Measurements from ENCODE around the gene COLEC11. TPM values are rescaled to one million over a fixed set of nuclear protein-coding genes. Genes with fewer than 3 reads are reported as not detected.

COLEC11 gene
- total and polyA plus RNA-seq, 2 donors, result 5.2 to 9.2 TPM

DNA sequence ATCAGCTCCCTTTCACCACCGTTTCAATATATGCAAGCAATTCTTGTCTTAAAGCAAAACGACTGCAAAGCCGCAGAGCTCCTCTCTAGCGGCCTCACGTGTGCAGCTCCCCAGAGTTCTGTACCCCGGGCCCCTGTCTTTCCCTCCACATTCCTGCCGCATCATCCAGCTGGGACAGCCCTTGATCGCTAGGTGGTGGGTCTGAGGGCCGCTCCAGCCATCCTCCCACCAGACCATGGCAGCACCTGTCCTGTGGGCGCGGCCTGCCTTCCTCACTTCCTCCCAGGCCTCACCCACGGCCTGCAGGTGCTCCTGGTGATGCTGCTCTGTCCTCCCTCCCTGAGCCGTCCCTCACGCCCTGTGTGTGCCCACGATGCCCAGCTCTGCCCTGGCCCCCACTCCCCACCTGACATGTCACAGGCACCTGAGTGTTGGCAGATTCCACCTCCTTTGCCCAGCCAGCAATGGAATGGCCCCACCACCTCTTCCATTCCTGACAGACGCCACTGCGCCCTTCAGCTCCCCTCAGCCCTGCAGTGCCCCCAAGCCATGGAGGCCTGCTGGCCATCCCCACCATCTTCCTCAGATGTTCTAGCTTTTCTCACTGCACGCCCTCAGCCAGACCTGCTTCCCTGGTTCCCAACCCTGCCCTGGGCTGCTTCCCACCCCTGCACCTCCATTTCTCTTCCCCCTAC is 47.8 kb downstream of the COLEC11 start:
- H3K36me3 ChIP-seq (ENCODE audit: control insufficient read depth in 2 of 2, insufficient read depth in 2 of 2, low read length in 1 of 2), result no peaks in the 10 kb centered on the region
- no peak overlapping the region for H3K27ac ChIP-seq (ENCODE audit: low read depth in 1 of 2, low read length in 1 of 2)
- no peak overlapping the region for H3K4me3 ChIP-seq (ENCODE audit: low read length in 2 of 2)
- no peaks in the 10 kb centered on the region for H3K9me3 ChIP-seq (ENCODE audit: control insufficient read depth in 2 of 2, insufficient read depth in 1 of 2, low read length in 1 of 2)
- no peaks in the 10 kb centered on the region for H3K4me1 ChIP-seq (ENCODE audit: control insufficient read depth in 2 of 2, insufficient read depth in 2 of 2, low read length in 2 of 2)
- DNase-seq (ENCODE audit: low read depth in 6 of 9, low spot score in 9 of 9), result no peak
- H3K27me3 ChIP-seq (ENCODE audit: control insufficient read depth in 2 of 2, insufficient read depth in 1 of 2, low read length in 1 of 2), result no peaks in the 10 kb centered on the region
- 89% methylated on average over 18 of the region's 18 CpGs for WGBS

DNA sequence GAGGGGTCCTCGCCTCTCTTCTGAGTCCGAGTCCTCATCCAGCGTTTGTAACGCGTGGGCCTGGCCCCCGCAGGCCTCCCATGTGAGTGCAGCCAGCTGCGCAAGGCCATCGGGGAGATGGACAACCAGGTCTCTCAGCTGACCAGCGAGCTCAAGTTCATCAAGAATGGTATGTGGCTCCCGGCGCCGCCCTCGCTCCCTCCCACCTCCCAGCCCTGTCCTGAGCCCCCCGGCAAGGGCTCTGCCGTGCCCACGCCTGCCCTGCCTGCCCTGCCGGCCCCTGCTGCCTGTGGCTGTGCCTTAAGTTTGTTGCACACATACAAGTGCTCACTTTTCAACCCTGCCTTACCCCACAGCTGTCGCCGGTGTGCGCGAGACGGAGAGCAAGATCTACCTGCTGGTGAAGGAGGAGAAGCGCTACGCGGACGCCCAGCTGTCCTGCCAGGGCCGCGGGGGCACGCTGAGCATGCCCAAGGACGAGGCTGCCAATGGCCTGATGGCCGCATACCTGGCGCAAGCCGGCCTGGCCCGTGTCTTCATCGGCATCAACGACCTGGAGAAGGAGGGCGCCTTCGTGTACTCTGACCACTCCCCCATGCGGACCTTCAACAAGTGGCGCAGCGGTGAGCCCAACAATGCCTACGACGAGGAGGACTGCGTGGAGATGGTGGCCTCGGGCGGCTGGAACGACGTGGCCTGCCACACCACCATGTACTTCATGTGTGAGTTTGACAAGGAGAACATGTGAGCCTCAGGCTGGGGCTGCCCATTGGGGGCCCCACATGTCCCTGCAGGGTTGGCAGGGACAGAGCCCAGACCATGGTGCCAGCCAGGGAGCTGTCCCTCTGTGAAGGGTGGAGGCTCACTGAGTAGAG is 48.7 kb downstream of the COLEC11 start:
- 98% methylated on average over 48 of the region's 48 CpGs for WGBS
- no peaks in the 10 kb centered on the region for H3K36me3 ChIP-seq (ENCODE audit: control insufficient read depth in 2 of 2, insufficient read depth in 2 of 2, low read length in 1 of 2)
- DNase-seq (ENCODE audit: low read depth in 6 of 9, low spot score in 9 of 9), result no peak
- H3K9me3 ChIP-seq (ENCODE audit: control insufficient read depth in 2 of 2, insufficient read depth in 1 of 2, low read length in 1 of 2), result no peaks in the 10 kb centered on the region
- no peaks in the 10 kb centered on the region for H3K27me3 ChIP-seq (ENCODE audit: control insufficient read depth in 2 of 2, insufficient read depth in 1 of 2, low read length in 1 of 2)
- H3K27ac ChIP-seq (ENCODE audit: low read depth in 1 of 2, low read length in 1 of 2), result no peak overlapping the region
- H3K4me1 ChIP-seq (ENCODE audit: control insufficient read depth in 2 of 2, insufficient read depth in 2 of 2, low read length in 2 of 2), result no peaks in the 10 kb centered on the region
- no peak overlapping the region for H3K4me3 ChIP-seq (ENCODE audit: low read length in 2 of 2)

DNA sequence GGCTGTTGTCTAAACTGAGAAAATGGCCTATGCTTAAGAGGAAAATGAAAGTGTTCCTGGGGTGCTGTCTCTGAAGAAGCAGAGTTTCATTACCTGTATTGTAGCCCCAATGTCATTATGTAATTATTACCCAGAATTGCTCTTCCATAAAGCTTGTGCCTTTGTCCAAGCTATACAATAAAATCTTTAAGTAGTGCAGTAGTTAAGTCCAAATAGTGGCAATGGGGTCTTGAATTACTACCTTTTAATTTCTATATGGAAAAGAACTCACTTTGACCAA is 49.3 kb downstream of the COLEC11 start:
- no peaks in the 10 kb centered on the region for H3K36me3 ChIP-seq (ENCODE audit: control insufficient read depth in 2 of 2, insufficient read depth in 2 of 2, low read length in 1 of 2)

DNA sequence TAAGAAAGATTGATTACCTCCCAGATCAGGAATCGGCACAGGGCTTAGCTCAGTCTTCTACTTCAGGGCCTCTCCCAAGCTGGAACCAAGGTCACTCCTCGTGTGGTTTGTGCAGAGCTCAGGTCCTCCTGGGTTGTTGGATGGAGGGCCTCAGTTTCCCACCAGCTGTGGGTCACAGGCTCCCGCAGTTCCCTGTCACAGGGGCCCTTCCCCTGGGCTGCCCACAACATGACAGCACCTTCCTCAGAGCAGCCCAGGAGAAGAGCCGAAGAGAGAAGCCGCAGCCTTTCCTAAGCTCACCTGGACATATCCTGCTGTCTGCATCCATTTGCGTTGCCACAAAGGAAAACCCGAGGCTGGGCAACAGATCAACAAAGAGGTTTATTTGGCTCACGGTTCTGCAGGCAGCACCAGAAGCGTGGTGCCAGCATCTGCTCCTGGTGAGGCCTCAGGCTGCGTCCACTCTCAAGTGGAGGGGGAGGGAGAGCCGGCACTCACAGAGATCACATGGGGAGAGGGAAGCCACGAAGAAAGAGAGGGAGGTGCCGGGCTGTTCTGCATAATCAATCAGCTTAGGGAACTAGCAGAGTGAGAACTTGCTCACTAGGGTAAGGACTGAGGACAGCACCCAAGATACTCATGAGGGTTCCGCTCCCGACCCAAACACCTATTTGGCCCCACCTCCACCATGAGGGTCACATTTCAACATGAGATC is 50.1 kb downstream of the COLEC11 start:
- no peaks in the 10 kb centered on the region for H3K4me1 ChIP-seq (ENCODE audit: control insufficient read depth in 2 of 2, insufficient read depth in 2 of 2, low read length in 2 of 2)
- H3K27ac ChIP-seq (ENCODE audit: low read depth in 1 of 2, low read length in 1 of 2), result no peak overlapping the region
- H3K36me3 ChIP-seq (ENCODE audit: control insufficient read depth in 2 of 2, insufficient read depth in 2 of 2, low read length in 1 of 2), result no peaks in the 10 kb centered on the region
- no peaks in the 10 kb centered on the region for H3K27me3 ChIP-seq (ENCODE audit: control insufficient read depth in 2 of 2, insufficient read depth in 1 of 2, low read length in 1 of 2)
- no peak for DNase-seq (ENCODE audit: low read depth in 6 of 9, low spot score in 9 of 9)
- WGBS, result 90% methylated on average over 15 of the region's 15 CpGs
- no peak overlapping the region for H3K4me3 ChIP-seq (ENCODE audit: low read length in 2 of 2)
- no peaks in the 10 kb centered on the region for H3K9me3 ChIP-seq (ENCODE audit: control insufficient read depth in 2 of 2, insufficient read depth in 1 of 2, low read length in 1 of 2)

More for the DNA sequence above, 49.3 kb downstream of the COLEC11 start:
- no peak for DNase-seq (ENCODE audit: low read depth in 6 of 9, low spot score in 9 of 9)
- no peaks in the 10 kb centered on the region for H3K9me3 ChIP-seq (ENCODE audit: control insufficient read depth in 2 of 2, insufficient read depth in 1 of 2, low read length in 1 of 2)
- H3K4me1 ChIP-seq (ENCODE audit: control insufficient read depth in 2 of 2, insufficient read depth in 2 of 2, low read length in 2 of 2), result no peaks in the 10 kb centered on the region
- H3K27me3 ChIP-seq (ENCODE audit: control insufficient read depth in 2 of 2, insufficient read depth in 1 of 2, low read length in 1 of 2), result no peaks in the 10 kb centered on the region
- H3K27ac ChIP-seq (ENCODE audit: low read depth in 1 of 2, low read length in 1 of 2), result no peak overlapping the region
- H3K4me3 ChIP-seq (ENCODE audit: low read length in 2 of 2), result no peak overlapping the region

DNA sequence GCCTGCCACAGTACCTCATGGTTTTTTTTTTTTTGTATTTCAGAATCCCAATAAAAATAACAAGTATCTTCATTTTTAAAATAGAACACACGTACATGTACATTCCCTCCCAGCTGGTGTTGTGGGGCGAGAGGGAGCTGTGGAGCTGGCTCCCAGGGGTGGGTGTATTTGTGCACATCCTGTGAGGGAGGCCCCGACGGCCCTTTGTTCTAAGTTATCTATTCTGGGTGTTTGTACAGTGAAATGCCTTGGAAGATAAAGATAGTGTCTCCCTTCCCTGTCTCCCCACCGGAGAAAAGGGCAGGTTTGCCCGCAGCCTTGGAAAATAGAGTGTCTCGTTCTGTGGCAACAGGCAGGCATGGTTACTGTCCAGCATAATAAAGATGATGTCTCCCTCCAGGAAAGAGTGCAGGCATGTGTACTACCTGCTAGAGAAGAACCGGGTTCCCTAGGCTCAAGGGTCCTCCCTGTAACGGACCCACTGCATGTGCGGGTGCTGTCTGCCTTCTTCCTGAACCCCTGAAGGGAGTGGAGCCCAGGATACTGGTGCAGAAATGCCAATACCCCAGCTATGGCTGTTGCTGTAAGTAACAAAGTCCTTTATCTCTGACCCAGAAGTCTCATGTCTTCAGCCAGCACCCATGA is 51.0 kb downstream of the COLEC11 start:
- Histone ChIP-seq H3K9me3 (ENCODE audit: control insufficient read depth in 2 of 2, insufficient read depth in 1 of 2, low read length in 1 of 2) (no peaks in the 10 kb centered on the region), H3K4me3 (ENCODE audit: low read length in 2 of 2) (no peak overlapping the region), H3K27ac (ENCODE audit: low read depth in 1 of 2, low read length in 1 of 2) (no peak overlapping the region), H3K4me1 (ENCODE audit: control insufficient read depth in 2 of 2, insufficient read depth in 2 of 2, low read length in 2 of 2) (peaks cover 0 to 4% of the 10 kb centered on the region in 2 donors), H3K27me3 (ENCODE audit: control insufficient read depth in 2 of 2, insufficient read depth in 1 of 2, low read length in 1 of 2) (no peaks in the 10 kb centered on the region), H3K36me3 (ENCODE audit: control insufficient read depth in 2 of 2, insufficient read depth in 2 of 2, low read length in 1 of 2) (no peaks in the 10 kb centered on the region)
- 83% methylated on average over 10 of the region's 10 CpGs for WGBS
- no peak for DNase-seq (ENCODE audit: low read depth in 6 of 9, low spot score in 9 of 9)

DNA sequence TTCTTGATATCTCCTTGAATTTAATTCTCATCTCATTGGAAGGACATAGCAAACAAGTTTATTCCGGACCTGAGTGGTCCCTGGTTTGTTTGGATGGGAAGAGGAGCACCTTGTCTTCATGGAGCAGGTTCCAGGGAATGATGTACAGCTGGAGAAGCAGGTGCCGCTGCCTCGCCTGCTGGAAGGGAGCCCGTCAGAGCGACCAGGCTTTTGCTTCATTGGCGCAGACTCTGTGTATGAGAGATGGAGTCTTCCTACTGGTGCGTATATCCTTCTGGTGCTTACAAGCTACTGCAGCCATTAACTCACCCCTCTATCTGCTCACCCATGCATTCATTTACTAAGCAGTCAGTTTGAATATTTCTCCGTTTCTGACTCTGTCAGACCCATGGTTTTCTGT is 51.5 kb downstream of the COLEC11 start:
- Histone ChIP-seq H3K27me3 (ENCODE audit: control insufficient read depth in 2 of 2, insufficient read depth in 1 of 2, low read length in 1 of 2) (no peaks in the 10 kb centered on the region), H3K4me3 (ENCODE audit: low read length in 2 of 2) (no peak overlapping the region), H3K36me3 (ENCODE audit: control insufficient read depth in 2 of 2, insufficient read depth in 2 of 2, low read length in 1 of 2) (no peaks in the 10 kb centered on the region), H3K9me3 (ENCODE audit: control insufficient read depth in 2 of 2, insufficient read depth in 1 of 2, low read length in 1 of 2) (no peaks in the 10 kb centered on the region), H3K4me1 (ENCODE audit: control insufficient read depth in 2 of 2, insufficient read depth in 2 of 2, low read length in 2 of 2) (peaks cover 0 to 8% of the 10 kb centered on the region in 2 donors), H3K27ac (ENCODE audit: low read depth in 1 of 2, low read length in 1 of 2) (no peak overlapping the region)
- no peak for DNase-seq (ENCODE audit: low read depth in 6 of 9, low spot score in 9 of 9)
- 94% methylated on average over 8 of the region's 8 CpGs for WGBS

DNA sequence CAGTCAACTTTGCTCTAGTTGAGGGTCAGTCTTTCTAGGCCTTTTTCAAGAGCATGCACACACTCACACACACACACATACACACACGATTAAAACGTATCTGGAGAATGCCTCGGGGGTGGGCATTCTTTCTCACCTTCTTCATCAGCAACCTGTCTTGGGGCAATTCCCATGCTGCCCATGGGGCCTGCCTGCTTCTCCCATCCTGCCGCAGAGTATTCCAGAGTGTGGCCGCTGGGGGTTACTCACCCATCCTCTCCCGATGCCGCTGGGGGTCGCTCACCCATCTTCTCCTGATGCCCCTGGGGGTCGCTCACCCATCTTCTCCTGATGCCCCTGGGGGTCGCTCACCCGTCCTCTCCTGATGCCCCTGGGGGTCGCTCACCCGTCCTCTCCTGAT is 52.3 kb downstream of the COLEC11 start:
- H3K27me3 ChIP-seq (ENCODE audit: control insufficient read depth in 2 of 2, insufficient read depth in 1 of 2, low read length in 1 of 2), result no peaks in the 10 kb centered on the region
- no peak for DNase-seq (ENCODE audit: low read depth in 6 of 9, low spot score in 9 of 9)
- peaks cover 6 to 16% of the 10 kb centered on the region in 2 donors for H3K4me1 ChIP-seq (ENCODE audit: control insufficient read depth in 2 of 2, insufficient read depth in 2 of 2, low read length in 2 of 2)
- H3K36me3 ChIP-seq (ENCODE audit: control insufficient read depth in 2 of 2, insufficient read depth in 2 of 2, low read length in 1 of 2), result no peaks in the 10 kb centered on the region
- WGBS, result 85% methylated on average over 13 of the region's 13 CpGs
- H3K4me3 ChIP-seq (ENCODE audit: low read length in 2 of 2), result no peak overlapping the region
- no peaks in the 10 kb centered on the region for H3K9me3 ChIP-seq (ENCODE audit: control insufficient read depth in 2 of 2, insufficient read depth in 1 of 2, low read length in 1 of 2)
- no peak overlapping the region for H3K27ac ChIP-seq (ENCODE audit: low read depth in 1 of 2, low read length in 1 of 2)

DNA sequence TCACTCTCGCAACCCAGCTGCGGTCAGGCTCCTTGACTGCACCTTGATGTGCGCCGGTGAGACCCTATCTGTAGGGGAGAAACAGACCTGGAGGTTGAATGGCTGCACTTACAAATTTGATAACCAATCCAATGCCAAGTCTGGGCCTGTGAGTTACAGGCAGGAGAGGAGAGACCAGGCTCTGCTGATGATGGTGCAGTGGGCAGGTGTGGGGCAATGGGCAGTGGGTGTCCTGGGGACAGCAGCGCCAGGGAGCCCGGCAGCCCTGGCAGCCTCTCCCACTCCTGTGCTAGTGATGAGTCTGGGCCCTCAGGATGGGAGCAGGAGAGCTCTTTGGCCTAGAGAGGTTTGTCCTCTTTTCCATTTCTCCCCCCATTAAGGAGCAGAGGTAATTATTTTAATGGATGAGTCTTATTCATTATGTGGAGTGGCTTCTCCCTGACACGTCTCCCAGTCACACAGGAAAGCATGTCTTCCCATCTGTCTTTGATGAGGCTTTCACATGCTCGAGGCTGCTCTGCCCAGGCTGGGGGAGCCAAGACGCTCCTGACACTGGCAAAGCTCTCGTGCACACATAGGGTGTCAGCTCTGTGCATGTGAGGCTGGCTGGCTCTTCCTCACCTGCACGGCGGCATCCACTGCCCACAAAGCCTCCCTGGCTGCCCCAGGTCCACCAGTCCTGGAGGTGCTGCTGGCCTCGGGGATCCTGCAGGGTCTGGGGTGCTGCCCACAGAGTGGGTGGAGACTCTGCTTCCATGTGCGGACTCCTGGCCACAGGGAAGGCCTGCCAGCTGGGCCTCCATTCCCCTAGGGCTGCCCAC is 53.1 kb downstream of the COLEC11 start:
- 89% methylated on average over 14 of the region's 14 CpGs for WGBS
- Histone ChIP-seq H3K27me3 (ENCODE audit: control insufficient read depth in 2 of 2, insufficient read depth in 1 of 2, low read length in 1 of 2) (no peaks in the 10 kb centered on the region), H3K4me1 (ENCODE audit: control insufficient read depth in 2 of 2, insufficient read depth in 2 of 2, low read length in 2 of 2) (peaks cover 7 to 23% of the 10 kb centered on the region in 2 donors), H3K9me3 (ENCODE audit: control insufficient read depth in 2 of 2, insufficient read depth in 1 of 2, low read length in 1 of 2) (peaks cover 0 to 1% of the 10 kb centered on the region in 2 donors), H3K27ac (ENCODE audit: low read depth in 1 of 2, low read length in 1 of 2) (no peak overlapping the region), H3K36me3 (ENCODE audit: control insufficient read depth in 2 of 2, insufficient read depth in 2 of 2, low read length in 1 of 2) (no peaks in the 10 kb centered on the region), H3K4me3 (ENCODE audit: low read length in 2 of 2) (no peak overlapping the region)
- DNase-seq (ENCODE audit: low read depth in 6 of 9, low spot score in 9 of 9), result no peak

All from thymus (tissue), 11 donors.